K562 (cell line): Measurements from ENCODE around the gene COX6A1. TPM values are rescaled to one million over a fixed set of nuclear protein-coding genes. Genes with fewer than 3 reads are reported as not detected.

ENCODE experiments used
- ADNP ChIP-seq: fragments of 200-800 bp; sonication (Bioruptor generic); IDR thresholded peaks from 2 replicates; pipeline ENCODE4 v1.6.1; 2016; ENCODE audit warnings: missing genetic modification characterization, missing compliant biosample characterization
- ARID1B ChIP-seq: fragments of 450-650 bp; IDR thresholded peaks from 2 replicates; pipeline ENCODE4 v1.6.1; 2016; ENCODE audit warnings: antibody characterized with exemption, mild to moderate bottlenecking, inconsistent platforms
- ARNT ChIP-seq, 2 experiments: fragments of 450-650 bp; IDR thresholded peaks; 2 replicates each; pipeline ENCODE4 v1.6.1; 2016; ENCODE audit warnings: mild to moderate bottlenecking in 1 of 2
- BACH1 ChIP-seq: fragments of 200-800 bp; sonication (Bioruptor generic); IDR thresholded peaks from 2 replicates; pipeline ENCODE4 v1.6.1; 2016; ENCODE audit warnings: missing genetic modification characterization, missing compliant biosample characterization
- C11orf30 ChIP-seq: fragments of 450-650 bp; IDR thresholded peaks from 2 replicates; pipeline ENCODE4 v1.6.1; 2016; ENCODE audit warnings: low read depth, mild to moderate bottlenecking
- CBX2 ChIP-seq: fragments of 200-600 bp; sonication (generic); IDR thresholded peaks from one replicate; pipeline ENCODE4 v1.6.1; 2012; ENCODE audit warnings: mild to moderate bottlenecking, low read length, inconsistent platforms; ENCODE audit not compliant: insufficient read depth, poor library complexity, severe bottlenecking
- CREM ChIP-seq: IDR thresholded peaks from 2 replicates; pipeline ENCODE4 v1.6.1; 2014; ENCODE audit warnings: antibody characterized with exemption, low read depth
- KAT8 ChIP-seq: fragments of 450-650 bp; IDR thresholded peaks from 2 replicates; pipeline ENCODE4 v1.6.1; 2016; ENCODE audit warnings: low read depth, mild to moderate bottlenecking
- PCBP1 ChIP-seq: fragments of 200-400 bp; formaldehyde crosslinking; IDR thresholded peaks from 2 replicates; pipeline ENCODE4 v1.6.1; 2018; ENCODE audit warnings: mild to moderate bottlenecking, low read depth, low read length; ENCODE audit not compliant: poor library complexity, severe bottlenecking
- RBM14 ChIP-seq: fragments of 200-400 bp; formaldehyde crosslinking; IDR thresholded peaks from 2 replicates; pipeline ENCODE4 v1.6.1; 2018; ENCODE audit warnings: low read depth, mild to moderate bottlenecking, low read length, moderate library complexity, borderline replicate concordance; ENCODE audit not compliant: insufficient read depth
- polyA plus RNA-seq, 8 experiments: library from polyadenylated mRNA; depleted of rRNA in 4 of 8; stranded (reverse) in 5 of 8; unstranded in 3 of 8; fragments of >200 nt; fragmentation: Nextera tagmentation in 2 of 8; fragmentation: Illumina TruSeq in 1 of 8; extraction: Ambion mirVana in 2 of 8; extraction: Trizol in 1 of 8; gene quantifications; 2 replicates each; pipeline versions ENCODE4 v1.2.1 to v1.2.3, GENCODE V29; 2011 to 2014; ENCODE audit warnings: inconsistent platforms in 1 of 8, missing spikeins in 1 of 8
- total RNA-seq, 7 experiments: library from RNA; depleted of rRNA in 6 of 7; stranded (reverse); fragments of >200 nt in 6 of 7; fragmentation: Illumina TruSeq in 2 of 7; extraction: Trizol in 2 of 7; gene quantifications; 2 replicates each; pipeline versions ENCODE4 v1.2.1 to v1.2.3, GENCODE V29; 2011 to 2021; ENCODE audit warnings: low replicate concordance in 1 of 7
- TF ChIP-seq, protein P1 (sequence below): sonication (generic); formaldehyde crosslinking; IDR thresholded peaks from 2 replicates; pipeline ENCODE4 v1.8.0; 2022; ENCODE audit warnings: mild to moderate bottlenecking, missing genetic modification reagents
- TF ChIP-seq, protein P2 (sequence below): fragments of 250-450 bp; sonication (Bioruptor Pico); IDR thresholded peaks from 2 replicates; pipeline ENCODE4 v1.8.0; 2022; ENCODE audit warnings: moderate library complexity, mild to moderate bottlenecking, inconsistent platforms
- TF ChIP-seq, protein P3 (sequence below): fragments of 200-600 bp; sonication (generic); IDR thresholded peaks from one replicate; pipeline ENCODE4 v1.6.1; 2012; ENCODE audit warnings: mild to moderate bottlenecking, low read depth, low read length, inconsistent platforms

Gene COX6A1
- total and polyA plus RNA-seq, 9 of the 15 experiments (the other 6 are each of a cell fraction or from before 2014, with no cell fraction given), result 414 to 4,142 (median 931) TPM

DNA sequence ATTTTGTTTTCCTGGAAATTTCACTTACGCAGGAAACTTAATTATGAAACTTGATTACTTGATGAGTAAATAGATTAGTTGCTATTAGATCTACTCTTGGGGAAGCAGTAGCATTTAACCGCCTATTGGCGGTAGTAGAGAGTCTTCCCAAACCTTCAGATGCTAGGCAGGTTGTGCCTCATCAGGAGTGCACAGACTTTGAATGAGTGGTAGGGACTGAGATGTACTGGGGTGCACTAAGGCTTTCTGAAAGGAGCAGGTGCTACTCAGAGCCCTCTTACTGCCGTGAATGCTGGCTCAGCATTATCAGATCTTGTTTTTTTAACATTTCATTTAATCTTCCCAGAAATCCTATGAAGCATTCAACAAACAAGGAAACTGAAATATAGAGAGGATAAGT is 16.1 kb downstream of the COX6A1 start (continued):
- TF ChIP-seq, protein P1, sequence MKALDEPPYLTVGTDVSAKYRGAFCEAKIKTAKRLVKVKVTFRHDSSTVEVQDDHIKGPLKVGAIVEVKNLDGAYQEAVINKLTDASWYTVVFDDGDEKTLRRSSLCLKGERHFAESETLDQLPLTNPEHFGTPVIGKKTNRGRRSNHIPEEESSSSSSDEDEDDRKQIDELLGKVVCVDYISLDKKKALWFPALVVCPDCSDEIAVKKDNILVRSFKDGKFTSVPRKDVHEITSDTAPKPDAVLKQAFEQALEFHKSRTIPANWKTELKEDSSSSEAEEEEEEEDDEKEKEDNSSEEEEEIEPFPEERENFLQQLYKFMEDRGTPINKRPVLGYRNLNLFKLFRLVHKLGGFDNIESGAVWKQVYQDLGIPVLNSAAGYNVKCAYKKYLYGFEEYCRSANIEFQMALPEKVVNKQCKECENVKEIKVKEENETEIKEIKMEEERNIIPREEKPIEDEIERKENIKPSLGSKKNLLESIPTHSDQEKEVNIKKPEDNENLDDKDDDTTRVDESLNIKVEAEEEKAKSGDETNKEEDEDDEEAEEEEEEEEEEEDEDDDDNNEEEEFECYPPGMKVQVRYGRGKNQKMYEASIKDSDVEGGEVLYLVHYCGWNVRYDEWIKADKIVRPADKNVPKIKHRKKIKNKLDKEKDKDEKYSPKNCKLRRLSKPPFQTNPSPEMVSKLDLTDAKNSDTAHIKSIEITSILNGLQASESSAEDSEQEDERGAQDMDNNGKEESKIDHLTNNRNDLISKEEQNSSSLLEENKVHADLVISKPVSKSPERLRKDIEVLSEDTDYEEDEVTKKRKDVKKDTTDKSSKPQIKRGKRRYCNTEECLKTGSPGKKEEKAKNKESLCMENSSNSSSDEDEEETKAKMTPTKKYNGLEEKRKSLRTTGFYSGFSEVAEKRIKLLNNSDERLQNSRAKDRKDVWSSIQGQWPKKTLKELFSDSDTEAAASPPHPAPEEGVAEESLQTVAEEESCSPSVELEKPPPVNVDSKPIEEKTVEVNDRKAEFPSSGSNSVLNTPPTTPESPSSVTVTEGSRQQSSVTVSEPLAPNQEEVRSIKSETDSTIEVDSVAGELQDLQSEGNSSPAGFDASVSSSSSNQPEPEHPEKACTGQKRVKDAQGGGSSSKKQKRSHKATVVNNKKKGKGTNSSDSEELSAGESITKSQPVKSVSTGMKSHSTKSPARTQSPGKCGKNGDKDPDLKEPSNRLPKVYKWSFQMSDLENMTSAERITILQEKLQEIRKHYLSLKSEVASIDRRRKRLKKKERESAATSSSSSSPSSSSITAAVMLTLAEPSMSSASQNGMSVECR, result no peak
- no peak for TF ChIP-seq KAT8
- TF ChIP-seq, protein P2, sequence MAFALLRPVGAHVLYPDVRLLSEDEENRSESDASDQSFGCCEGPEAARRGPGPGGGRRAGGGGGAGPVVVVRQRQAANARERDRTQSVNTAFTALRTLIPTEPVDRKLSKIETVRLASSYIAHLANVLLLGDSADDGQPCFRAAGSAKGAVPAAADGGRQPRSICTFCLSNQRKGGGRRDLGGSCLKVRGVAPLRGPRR, result no peak
- TF ChIP-seq ARID1B, result no peak
- TF ChIP-seq CBX2, result no peak
- TF ChIP-seq RBM14, result no peak
- no peak for TF ChIP-seq BACH1 (tag)
- TF ChIP-seq CREM, result no peak
- no peak for TF ChIP-seq ARNT (IDR thresholded peaks at IDR 0.05)
- TF ChIP-seq PCBP1, result no peak
- peak; percentile 88 for TF ChIP-seq C11orf30
- TF ChIP-seq ADNP, result no peak
- TF ChIP-seq, protein P3, sequence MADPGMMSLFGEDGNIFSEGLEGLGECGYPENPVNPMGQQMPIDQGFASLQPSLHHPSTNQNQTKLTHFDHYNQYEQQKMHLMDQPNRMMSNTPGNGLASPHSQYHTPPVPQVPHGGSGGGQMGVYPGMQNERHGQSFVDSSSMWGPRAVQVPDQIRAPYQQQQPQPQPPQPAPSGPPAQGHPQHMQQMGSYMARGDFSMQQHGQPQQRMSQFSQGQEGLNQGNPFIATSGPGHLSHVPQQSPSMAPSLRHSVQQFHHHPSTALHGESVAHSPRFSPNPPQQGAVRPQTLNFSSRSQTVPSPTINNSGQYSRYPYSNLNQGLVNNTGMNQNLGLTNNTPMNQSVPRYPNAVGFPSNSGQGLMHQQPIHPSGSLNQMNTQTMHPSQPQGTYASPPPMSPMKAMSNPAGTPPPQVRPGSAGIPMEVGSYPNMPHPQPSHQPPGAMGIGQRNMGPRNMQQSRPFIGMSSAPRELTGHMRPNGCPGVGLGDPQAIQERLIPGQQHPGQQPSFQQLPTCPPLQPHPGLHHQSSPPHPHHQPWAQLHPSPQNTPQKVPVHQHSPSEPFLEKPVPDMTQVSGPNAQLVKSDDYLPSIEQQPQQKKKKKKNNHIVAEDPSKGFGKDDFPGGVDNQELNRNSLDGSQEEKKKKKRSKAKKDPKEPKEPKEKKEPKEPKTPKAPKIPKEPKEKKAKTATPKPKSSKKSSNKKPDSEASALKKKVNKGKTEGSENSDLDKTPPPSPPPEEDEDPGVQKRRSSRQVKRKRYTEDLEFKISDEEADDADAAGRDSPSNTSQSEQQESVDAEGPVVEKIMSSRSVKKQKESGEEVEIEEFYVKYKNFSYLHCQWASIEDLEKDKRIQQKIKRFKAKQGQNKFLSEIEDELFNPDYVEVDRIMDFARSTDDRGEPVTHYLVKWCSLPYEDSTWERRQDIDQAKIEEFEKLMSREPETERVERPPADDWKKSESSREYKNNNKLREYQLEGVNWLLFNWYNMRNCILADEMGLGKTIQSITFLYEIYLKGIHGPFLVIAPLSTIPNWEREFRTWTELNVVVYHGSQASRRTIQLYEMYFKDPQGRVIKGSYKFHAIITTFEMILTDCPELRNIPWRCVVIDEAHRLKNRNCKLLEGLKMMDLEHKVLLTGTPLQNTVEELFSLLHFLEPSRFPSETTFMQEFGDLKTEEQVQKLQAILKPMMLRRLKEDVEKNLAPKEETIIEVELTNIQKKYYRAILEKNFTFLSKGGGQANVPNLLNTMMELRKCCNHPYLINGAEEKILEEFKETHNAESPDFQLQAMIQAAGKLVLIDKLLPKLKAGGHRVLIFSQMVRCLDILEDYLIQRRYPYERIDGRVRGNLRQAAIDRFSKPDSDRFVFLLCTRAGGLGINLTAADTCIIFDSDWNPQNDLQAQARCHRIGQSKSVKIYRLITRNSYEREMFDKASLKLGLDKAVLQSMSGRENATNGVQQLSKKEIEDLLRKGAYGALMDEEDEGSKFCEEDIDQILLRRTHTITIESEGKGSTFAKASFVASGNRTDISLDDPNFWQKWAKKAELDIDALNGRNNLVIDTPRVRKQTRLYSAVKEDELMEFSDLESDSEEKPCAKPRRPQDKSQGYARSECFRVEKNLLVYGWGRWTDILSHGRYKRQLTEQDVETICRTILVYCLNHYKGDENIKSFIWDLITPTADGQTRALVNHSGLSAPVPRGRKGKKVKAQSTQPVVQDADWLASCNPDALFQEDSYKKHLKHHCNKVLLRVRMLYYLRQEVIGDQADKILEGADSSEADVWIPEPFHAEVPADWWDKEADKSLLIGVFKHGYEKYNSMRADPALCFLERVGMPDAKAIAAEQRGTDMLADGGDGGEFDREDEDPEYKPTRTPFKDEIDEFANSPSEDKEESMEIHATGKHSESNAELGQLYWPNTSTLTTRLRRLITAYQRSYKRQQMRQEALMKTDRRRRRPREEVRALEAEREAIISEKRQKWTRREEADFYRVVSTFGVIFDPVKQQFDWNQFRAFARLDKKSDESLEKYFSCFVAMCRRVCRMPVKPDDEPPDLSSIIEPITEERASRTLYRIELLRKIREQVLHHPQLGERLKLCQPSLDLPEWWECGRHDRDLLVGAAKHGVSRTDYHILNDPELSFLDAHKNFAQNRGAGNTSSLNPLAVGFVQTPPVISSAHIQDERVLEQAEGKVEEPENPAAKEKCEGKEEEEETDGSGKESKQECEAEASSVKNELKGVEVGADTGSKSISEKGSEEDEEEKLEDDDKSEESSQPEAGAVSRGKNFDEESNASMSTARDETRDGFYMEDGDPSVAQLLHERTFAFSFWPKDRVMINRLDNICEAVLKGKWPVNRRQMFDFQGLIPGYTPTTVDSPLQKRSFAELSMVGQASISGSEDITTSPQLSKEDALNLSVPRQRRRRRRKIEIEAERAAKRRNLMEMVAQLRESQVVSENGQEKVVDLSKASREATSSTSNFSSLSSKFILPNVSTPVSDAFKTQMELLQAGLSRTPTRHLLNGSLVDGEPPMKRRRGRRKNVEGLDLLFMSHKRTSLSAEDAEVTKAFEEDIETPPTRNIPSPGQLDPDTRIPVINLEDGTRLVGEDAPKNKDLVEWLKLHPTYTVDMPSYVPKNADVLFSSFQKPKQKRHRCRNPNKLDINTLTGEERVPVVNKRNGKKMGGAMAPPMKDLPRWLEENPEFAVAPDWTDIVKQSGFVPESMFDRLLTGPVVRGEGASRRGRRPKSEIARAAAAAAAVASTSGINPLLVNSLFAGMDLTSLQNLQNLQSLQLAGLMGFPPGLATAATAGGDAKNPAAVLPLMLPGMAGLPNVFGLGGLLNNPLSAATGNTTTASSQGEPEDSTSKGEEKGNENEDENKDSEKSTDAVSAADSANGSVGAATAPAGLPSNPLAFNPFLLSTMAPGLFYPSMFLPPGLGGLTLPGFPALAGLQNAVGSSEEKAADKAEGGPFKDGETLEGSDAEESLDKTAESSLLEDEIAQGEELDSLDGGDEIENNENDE, result no peak
